Sigmoid colon (tissue), 7 donors: ENCODE results near the gene DYNLT4. TPM values are rescaled to one million over a fixed set of nuclear protein-coding genes. Genes with fewer than 3 reads are reported as not detected.
"Not testable (repeated sequence)": the region's sequence is repeated elsewhere in the genome, so short reads cannot be mapped to it uniquely, and the experiment has no call there.

ENCODE experiments used
- DNase-seq: peaks from one replicate; pipeline ENCODE4 v3.0.0-alpha.2; 2019
- H3K27ac ChIP-seq, 4 donors: fragments of 200-600 bp; sonication (generic); one replicate each; pipeline ENCODE4 v1.5.1; 2016 to 2019; ENCODE audit warnings: mild to moderate bottlenecking in 1 of 4
- H3K27me3 ChIP-seq, 3 donors: fragments of 200-600 bp; sonication (generic); one replicate each; pipeline ENCODE4 v1.5.1; 2019; ENCODE audit warnings: mild to moderate bottlenecking in 1 of 3
- H3K36me3 ChIP-seq, 4 donors: fragments of 200-600 bp; sonication (generic); one replicate each; pipeline ENCODE4 v1.5.1; 2016 to 2019
- H3K4me1 ChIP-seq, 4 donors: fragments of 200-600 bp; sonication (generic); one replicate each; pipeline ENCODE4 v1.5.1; 2017 to 2019
- H3K4me3 ChIP-seq, 4 donors: fragments of 200-600 bp; sonication (generic); one replicate each; pipeline ENCODE4 v1.5.1; 2017 to 2019; ENCODE audit warnings: mild to moderate bottlenecking in 2 of 4, moderate library complexity in 1 of 4
- H3K9me3 ChIP-seq, 4 donors: fragments of 200-600 bp in 3 of 4; sonication (generic) in 3 of 4; one replicate each; pipeline versions ENCODE4 v1.5.1 to v1.6.1; 2013 to 2019
- CTCF ChIP-seq, 4 experiments: fragments of 450-650 bp in 3 of 4; fragments of 200-600 bp in 1 of 4; IDR thresholded peaks; one replicate each; pipeline ENCODE4 v1.5.1; 2016 to 2019; ENCODE audit warnings: antibody characterized with exemption in 4 of 4, mild to moderate bottlenecking in 3 of 4, moderate library complexity in 2 of 4
- EP300 ChIP-seq, 4 donors: sonication (generic); formaldehyde crosslinking; IDR thresholded peaks; one replicate each; pipeline ENCODE4 v1.6.1; 2017; ENCODE audit warnings: antibody characterized with exemption in 4 of 4
- POLR2A ChIP-seq, 2 donors: fragments of 450-650 bp; IDR thresholded peaks; one replicate each; pipeline ENCODE4 v1.6.1; 2016; ENCODE audit warnings: antibody characterized with exemption in 2 of 2, mild to moderate bottlenecking in 2 of 2, moderate library complexity in 2 of 2
- POLR2AphosphoS5 ChIP-seq, 4 donors: sonication (generic); formaldehyde crosslinking; IDR thresholded peaks; one replicate each; pipeline ENCODE4 v1.6.1; 2017; ENCODE audit warnings: antibody characterized with exemption in 4 of 4
- WGBS, 2 donors: extraction: QIAGEN DNeasy Blood & Tissue Kit; methylation state at CpG; one replicate each; pipeline ENCODE4 v1.1.7; 2013; 5-methylcytosine and 5-hydroxymethylcytosine counted together
- intact Hi-C: fragments of 100-400 bp; cut with DNase I; formaldehyde crosslinking; loops from one replicate; pipeline ENCODE4 v1.15.1; 2023
- polyA plus RNA-seq, 3 donors: library from polyadenylated mRNA; stranded (reverse); fragments of 200-250 nt; gene quantifications; one replicate each; pipeline ENCODE4 v1.2.3, GENCODE V29; 2013
- total RNA-seq, 4 donors: library from RNA; depleted of rRNA; stranded (reverse); fragments of >200 nt; gene quantifications; one replicate each; pipeline ENCODE4 v1.1.0, GENCODE V29; 2016
- donor health status: healthy with polysubstance abuse.
- donor health status: Bipolar disorder and iron deficiency.
- donor health status: healthy.

The DYNLT4 gene
- total and polyA plus RNA-seq, 7 donors, result 0.20 to 1.1 TPM; not detected in 5

GRCh38 chr1:44776730-44777068 lies 30.5 kb downstream of the DYNLT4 start:
- no peak for TF ChIP-seq POLR2AphosphoS5 (IDR thresholded peaks at IDR 0.05)
- TF ChIP-seq EP300 (IDR thresholded peaks at IDR 0.05), result no peak
- no peak for TF ChIP-seq CTCF (IDR thresholded peaks at IDR 0.05)
- 13 to 37% methylated on average over 12 of the region's 12 CpGs for WGBS, 2 donors
- intact Hi-C loops, result no loop called here
- no peaks in the 10 kb centered on the region for H3K9me3 ChIP-seq
- DNase-seq, result no peak
- peak overlapping the region; percentile 98 to 99 (median 98) for H3K27ac ChIP-seq
- peak overlapping the region; percentile 74 to 91 (median 81) for H3K4me3 ChIP-seq
- no peaks in the 10 kb centered on the region for H3K27me3 ChIP-seq
- peaks cover 0 to 37% (median 26%) of the 10 kb centered on the region in 4 donors for H3K4me1 ChIP-seq
- H3K36me3 ChIP-seq, result peaks cover 7 to 55% (median 21%) of the 10 kb centered on the region in 4 donors

GRCh38 chr1:44775930-44776729 lies 31.0 kb downstream of the DYNLT4 start:
- H3K4me1 ChIP-seq, result peaks cover 0 to 37% (median 26%) of the 10 kb centered on the region in 4 donors
- DNase-seq, result no peak
- no peaks in the 10 kb centered on the region for H3K9me3 ChIP-seq
- 1 to 5% methylated on average over 36 of the region's 36 CpGs for WGBS, 2 donors
- H3K27ac ChIP-seq, result peak overlapping the region; percentile 98 to 99 (median 98)
- H3K4me3 ChIP-seq, result peak overlapping the region; percentile 74 to 91 (median 81)
- H3K27me3 ChIP-seq, result no peaks in the 10 kb centered on the region
- peaks cover 7 to 49% (median 21%) of the 10 kb centered on the region in 4 donors for H3K36me3 ChIP-seq
- intact Hi-C loops, result loop anchor here (2.0 kb wide), 1 partner anchor 35 kb away; no protein-coding TSS in a partner anchor
- no peak for TF ChIP-seq EP300 (IDR thresholded peaks at IDR 0.05)
- no peak for TF ChIP-seq POLR2A (IDR thresholded peaks at IDR 0.05)
- no peak for TF ChIP-seq POLR2AphosphoS5 (IDR thresholded peaks at IDR 0.05)
- TF ChIP-seq CTCF (IDR thresholded peaks at IDR 0.05), result no peak

- 0% methylated on average over 65 of the region's 65 CpGs for WGBS, 2 donors
- intact Hi-C loops, result loop anchor here (2.0 kb wide), 1 partner anchor 35 kb away; no protein-coding TSS in a partner anchor
- peak; percentile 96 for DNase-seq
Observed at GRCh38 chr1:44775078-44775929, 31.8 kb downstream of the DYNLT4 start, which contains the start of gene RPS8. TSS of gene RPS8 (plus strand) at chr1:44775540. CDS start at chr1:44775597, 57 bp downstream.

GRCh38 chr1:44766421-44766820 lies 40.7 kb downstream of the DYNLT4 start:
- H3K27ac ChIP-seq, H3K4me3 ChIP-seq, H3K27me3 ChIP-seq, intact Hi-C loops, H3K36me3 ChIP-seq, H3K9me3 ChIP-seq, H3K4me1 ChIP-seq, DNase-seq: not testable (repeated sequence)
- 95 to 96% methylated on average over 6 of the region's 6 CpGs for WGBS, 2 donors

More at GRCh38 chr1:44775078-44775929, 31.8 kb downstream of the DYNLT4 start, which contains the start of gene RPS8:
- H3K27ac ChIP-seq, result peak within 1 kb of the TSS; percentile 98 to 99 (median 98)
- peaks cover 7 to 41% (median 21%) of the 10 kb centered on the region in 4 donors for H3K36me3 ChIP-seq
- peak within 1 kb of the TSS; percentile 74 to 91 (median 81) for H3K4me3 ChIP-seq
- H3K27me3 ChIP-seq, result no peaks in the 10 kb centered on the region
- no peaks in the 10 kb centered on the region for H3K9me3 ChIP-seq
- TF ChIP-seq POLR2A (IDR thresholded peaks at IDR 0.05) (peak; percentile 94 to 97), EP300 (IDR thresholded peaks at IDR 0.05) (peak in 2 of 4 donors; percentile 23 to 74), CTCF (IDR thresholded peaks at IDR 0.05) (no peak), POLR2AphosphoS5 (IDR thresholded peaks at IDR 0.05) (peak; percentile 99)
- H3K4me1 ChIP-seq, result peaks cover 0 to 37% (median 26%) of the 10 kb centered on the region in 4 donors

GRCh38 chr1:44760876-44761275 lies 46.3 kb downstream of the DYNLT4 start:
- Histone ChIP-seq H3K36me3 (peaks cover 0 to 9% (median 0%) of the 10 kb centered on the region in 4 donors), H3K4me3 (no peak overlapping the region), H3K4me1 (no peaks in the 10 kb centered on the region), H3K27me3 (no peaks in the 10 kb centered on the region), H3K9me3 (no peaks in the 10 kb centered on the region), H3K27ac (no peak overlapping the region)
- intact Hi-C loops, result no loop called here
- no peak for DNase-seq
- TF ChIP-seq EP300 (IDR thresholded peaks at IDR 0.05) (no peak), POLR2AphosphoS5 (IDR thresholded peaks at IDR 0.05) (no peak), CTCF (IDR thresholded peaks at IDR 0.05) (no peak), POLR2A (IDR thresholded peaks at IDR 0.05) (no peak)
- WGBS, 2 donors, result 94 to 96% methylated on average over 3 of the region's 3 CpGs
